Memory B cell (primary cell): ENCODE data around the gene SHROOM2.
"Not testable (repeated sequence)": the region's sequence is repeated elsewhere in the genome, so short reads cannot be mapped to it uniquely, and the experiment has no call there.

ENCODE experiments used
- ATAC-seq: fragments of 150-1000 bp; cut with Tn5 transposase; 2 replicates; pipeline ENCODE4 v1.10.0; 2021; ENCODE audit warnings: low read depth, mild to moderate bottlenecking, moderate library complexity
- DNase-seq, 2 donors: peaks; one replicate each; pipeline ENCODE4 v3.0.0; 2022; ENCODE audit warnings: low spot score in 2 of 2
- H3K27ac Mint-ChIP-seq: one replicate; pipeline ENCODE4 v1.8.0; 2022; ENCODE audit warnings: mild to moderate bottlenecking, moderate library complexity, mixed read lengths
- H3K27me3 Mint-ChIP-seq: one replicate; pipeline ENCODE4 v1.8.0; 2022; ENCODE audit warnings: mixed read lengths
- H3K36me3 Mint-ChIP-seq: one replicate; pipeline ENCODE4 v1.8.0; 2022; ENCODE audit warnings: mild to moderate bottlenecking, mixed read lengths
- H3K4me1 Mint-ChIP-seq: one replicate; pipeline ENCODE4 v1.8.0; 2022; ENCODE audit warnings: mixed read lengths
- H3K4me3 Mint-ChIP-seq: one replicate; pipeline ENCODE4 v1.8.0; 2022; ENCODE audit warnings: mild to moderate bottlenecking, moderate library complexity, mixed read lengths
- H3K9me3 Mint-ChIP-seq: one replicate; pipeline ENCODE4 v1.8.0; 2022; ENCODE audit warnings: mixed read lengths

The SHROOM2 gene

GRCh38 chrX:9767375-9767774 is 18.9 kb upstream of the SHROOM2 start:
- Mint-ChIP-seq H3K4me1 (no peaks in the 10 kb centered on the region), H3K4me3 (no peak overlapping the region), H3K27ac (no peak overlapping the region), H3K27me3 (peaks cover 10% of the 10 kb centered on the region), H3K9me3 (no peaks in the 10 kb centered on the region), H3K36me3 (no peaks in the 10 kb centered on the region)
- DNase-seq (no peak), ATAC-seq (no peak)

- not testable (repeated sequence) for H3K4me3 Mint-ChIP-seq, DNase-seq, ATAC-seq, H3K36me3 Mint-ChIP-seq, H3K27ac Mint-ChIP-seq, H3K4me1 Mint-ChIP-seq, H3K27me3 Mint-ChIP-seq, H3K9me3 Mint-ChIP-seq
Measured at GRCh38 chrX:9768321-9768839, 17.8 kb upstream of the SHROOM2 start.

- Mint-ChIP-seq H3K9me3 (no peaks in the 10 kb centered on the region), H3K27ac (no peak overlapping the region), H3K4me3 (no peak overlapping the region), H3K36me3 (no peaks in the 10 kb centered on the region), H3K4me1 (no peaks in the 10 kb centered on the region), H3K27me3 (peaks cover 9% of the 10 kb centered on the region)
- DNase-seq (no peak), ATAC-seq (no peak)
Measured at GRCh38 chrX:9770319-9770718, 15.9 kb upstream of the SHROOM2 start.

GRCh38 chrX:9772943-9773342 is 13.3 kb upstream of the SHROOM2 start:
- ATAC-seq (no peak), DNase-seq (no peak)
- no peak overlapping the region for H3K4me3 Mint-ChIP-seq
- H3K9me3 Mint-ChIP-seq = no peaks in the 10 kb centered on the region
- H3K27me3 Mint-ChIP-seq = peaks cover 10% of the 10 kb centered on the region
- no peaks in the 10 kb centered on the region for H3K4me1 Mint-ChIP-seq
- no peak overlapping the region for H3K27ac Mint-ChIP-seq
- H3K36me3 Mint-ChIP-seq = no peaks in the 10 kb centered on the region

- ATAC-seq (no peak), DNase-seq (no peak)
- Mint-ChIP-seq H3K36me3 (no peaks in the 10 kb centered on the region), H3K9me3 (no peaks in the 10 kb centered on the region), H3K27me3 (peaks cover 10% of the 10 kb centered on the region), H3K27ac (no peak overlapping the region), H3K4me1 (no peaks in the 10 kb centered on the region), H3K4me3 (no peak overlapping the region)
Measured at GRCh38 chrX:9775930-9776329, 10.3 kb upstream of the SHROOM2 start.

GRCh38 chrX:9781941-9782340 is 4.3 kb upstream of the SHROOM2 start:
- Mint-ChIP-seq H3K27ac (no peak overlapping the region), H3K9me3 (no peaks in the 10 kb centered on the region), H3K4me1 (no peaks in the 10 kb centered on the region), H3K4me3 (no peak overlapping the region), H3K36me3 (no peaks in the 10 kb centered on the region), H3K27me3 (peaks cover 4% of the 10 kb centered on the region)
- DNase-seq (no peak), ATAC-seq (no peak)

- H3K9me3 Mint-ChIP-seq = no peaks in the 10 kb centered on the region
- H3K27me3 Mint-ChIP-seq = no peaks in the 10 kb centered on the region
- no peak for ATAC-seq
- H3K36me3 Mint-ChIP-seq = no peaks in the 10 kb centered on the region
- no peak for DNase-seq
- no peaks in the 10 kb centered on the region for H3K4me1 Mint-ChIP-seq
- no peak overlapping the region for H3K4me3 Mint-ChIP-seq
- no peak overlapping the region for H3K27ac Mint-ChIP-seq
Measured at GRCh38 chrX:9784332-9784731, 1.9 kb upstream of the SHROOM2 start.

GRCh38 chrX:9785254-9785943 is 830 bp upstream of the SHROOM2 start:
- ATAC-seq = no peak
- Mint-ChIP-seq H3K9me3 (no peaks in the 10 kb centered on the region), H3K4me1 (no peaks in the 10 kb centered on the region), H3K4me3 (no peak overlapping the region), H3K27ac (no peak overlapping the region), H3K27me3 (no peaks in the 10 kb centered on the region), H3K36me3 (no peaks in the 10 kb centered on the region)
- no peak for DNase-seq

GRCh38 chrX:9786798-9787635 is 788 bp downstream of the SHROOM2 start:
- no peaks in the 10 kb centered on the region for H3K27me3 Mint-ChIP-seq
- no peaks in the 10 kb centered on the region for H3K36me3 Mint-ChIP-seq
- DNase-seq (no peak), ATAC-seq (no peak)
- no peaks in the 10 kb centered on the region for H3K9me3 Mint-ChIP-seq
- H3K27ac Mint-ChIP-seq = no peak overlapping the region
- no peaks in the 10 kb centered on the region for H3K4me1 Mint-ChIP-seq
- H3K4me3 Mint-ChIP-seq = peak overlapping the region; percentile 51

GRCh38 chrX:9788911-9789310 is 2.7 kb downstream of the SHROOM2 start:
- Mint-ChIP-seq H3K36me3 (no peaks in the 10 kb centered on the region), H3K27me3 (no peaks in the 10 kb centered on the region), H3K27ac (no peak overlapping the region), H3K4me3 (no peak overlapping the region), H3K9me3 (no peaks in the 10 kb centered on the region), H3K4me1 (no peaks in the 10 kb centered on the region)
- ATAC-seq = no peak
- no peak for DNase-seq

GRCh38 chrX:9789555-9789954 is 3.3 kb downstream of the SHROOM2 start:
- Mint-ChIP-seq H3K9me3 (no peaks in the 10 kb centered on the region), H3K27me3 (peaks cover 1% of the 10 kb centered on the region), H3K4me1 (no peaks in the 10 kb centered on the region), H3K4me3 (no peak overlapping the region), H3K27ac (no peak overlapping the region), H3K36me3 (no peaks in the 10 kb centered on the region)
- ATAC-seq = no peak
- DNase-seq = no peak

- Mint-ChIP-seq H3K9me3 (peaks cover 7% of the 10 kb centered on the region), H3K4me1 (no peaks in the 10 kb centered on the region), H3K27ac (no peak overlapping the region), H3K27me3 (peaks cover 1% of the 10 kb centered on the region), H3K4me3 (no peak overlapping the region), H3K36me3 (no peaks in the 10 kb centered on the region)
- DNase-seq = no peak
- no peak for ATAC-seq
Measured at GRCh38 chrX:9790866-9791265, 4.6 kb downstream of the SHROOM2 start.

GRCh38 chrX:9794495-9794894 is 8.3 kb downstream of the SHROOM2 start:
- ATAC-seq = no peak
- H3K36me3 Mint-ChIP-seq = peaks cover under 1% of the 10 kb centered on the region
- no peak overlapping the region for H3K27ac Mint-ChIP-seq
- no peak overlapping the region for H3K4me3 Mint-ChIP-seq
- H3K27me3 Mint-ChIP-seq = peaks cover 8% of the 10 kb centered on the region
- H3K4me1 Mint-ChIP-seq = no peaks in the 10 kb centered on the region
- DNase-seq = no peak
- peaks cover 8% of the 10 kb centered on the region for H3K9me3 Mint-ChIP-seq

GRCh38 chrX:9797384-9798360 is 11.4 kb downstream of the SHROOM2 start:
- ATAC-seq (no peak), DNase-seq (no peak)
- Mint-ChIP-seq H3K27me3 (peaks cover 16% of the 10 kb centered on the region), H3K4me1 (no peaks in the 10 kb centered on the region), H3K27ac (no peak overlapping the region), H3K9me3 (peaks cover 14% of the 10 kb centered on the region), H3K4me3 (no peak overlapping the region), H3K36me3 (peaks cover 6% of the 10 kb centered on the region)
